Measurements from ENCODE around the gene CER1. TPM values are rescaled to one million over a fixed set of nuclear protein-coding genes. Genes with fewer than 3 reads are reported as not detected.

Gene CER1
- total and polyA plus RNA-seq, 10 of the 15 experiments (the other 5 are each of a cell fraction or from before 2014, with no cell fraction given) = not detected

GRCh38 chr9:14692470-14693250 is 29.9 kb downstream of the CER1 start (continued):
- TF ChIP-seq LARP7 (IDR thresholded peaks at IDR 0.05) (no peak), RAD51 (IDR thresholded peaks at IDR 0.05) (no peak), CBFB (IDR thresholded peaks at IDR 0.05; ENCODE audit: low read depth) (no peak), REST (IDR thresholded peaks at IDR 0.05; ENCODE audit: low read depth, low read length) (no peak), BHLHE40 (IDR thresholded peaks at IDR 0.05; ENCODE audit: borderline replicate concordance in 1 of 2, low read depth in 2 of 2, low read length in 1 of 2) (no peak)
- TF ChIP-seq, protein P1, sequence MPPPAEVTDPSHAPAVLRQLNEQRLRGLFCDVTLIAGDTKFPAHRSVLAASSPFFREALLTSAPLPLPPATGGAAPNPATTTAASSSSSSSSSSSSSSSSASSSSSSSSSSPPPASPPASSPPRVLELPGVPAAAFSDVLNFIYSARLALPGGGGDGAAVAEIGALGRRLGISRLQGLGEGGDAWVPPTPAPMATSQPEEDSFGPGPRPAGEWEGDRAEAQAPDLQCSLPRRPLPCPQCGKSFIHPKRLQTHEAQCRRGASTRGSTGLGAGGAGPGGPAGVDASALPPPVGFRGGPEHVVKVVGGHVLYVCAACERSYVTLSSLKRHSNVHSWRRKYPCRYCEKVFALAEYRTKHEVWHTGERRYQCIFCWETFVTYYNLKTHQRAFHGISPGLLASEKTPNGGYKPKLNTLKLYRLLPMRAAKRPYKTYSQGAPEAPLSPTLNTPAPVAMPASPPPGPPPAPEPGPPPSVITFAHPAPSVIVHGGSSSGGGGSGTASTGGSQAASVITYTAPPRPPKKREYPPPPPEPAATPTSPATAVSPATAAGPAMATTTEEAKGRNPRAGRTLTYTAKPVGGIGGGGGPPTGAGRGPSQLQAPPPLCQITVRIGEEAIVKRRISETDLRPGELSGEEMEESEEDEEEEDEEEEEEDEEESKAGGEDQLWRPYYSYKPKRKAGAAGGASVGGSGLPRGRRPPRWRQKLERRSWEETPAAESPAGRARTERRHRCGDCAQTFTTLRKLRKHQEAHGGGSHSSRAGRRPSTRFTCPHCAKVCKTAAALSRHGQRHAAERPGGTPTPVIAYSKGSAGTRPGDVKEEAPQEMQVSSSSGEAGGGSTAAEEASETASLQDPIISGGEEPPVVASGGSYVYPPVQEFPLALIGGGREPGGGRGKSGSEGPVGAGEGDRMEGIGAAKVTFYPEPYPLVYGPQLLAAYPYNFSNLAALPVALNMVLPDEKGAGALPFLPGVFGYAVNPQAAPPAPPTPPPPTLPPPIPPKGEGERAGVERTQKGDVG (CRISPR knock-in tag; IDR thresholded peaks at IDR 0.05) = no peak

Measured in GM12878 (cell line).